ENCODE results near the gene PLXND1. TPM values are rescaled to one million over a fixed set of nuclear protein-coding genes. Genes with fewer than 3 reads are reported as not detected.
A peak's percentile ranks its signal among the peaks of the same experiment; 100 is the strongest.
"Not testable (repeated sequence)": the region's sequence is repeated elsewhere in the genome, so short reads cannot be mapped to it uniquely, and the experiment has no call there.

The PLXND1 gene
- total RNA-seq, 4 donors from 2014 or later: 24.0 to 42.6 (median 30.3) TPM

DNA sequence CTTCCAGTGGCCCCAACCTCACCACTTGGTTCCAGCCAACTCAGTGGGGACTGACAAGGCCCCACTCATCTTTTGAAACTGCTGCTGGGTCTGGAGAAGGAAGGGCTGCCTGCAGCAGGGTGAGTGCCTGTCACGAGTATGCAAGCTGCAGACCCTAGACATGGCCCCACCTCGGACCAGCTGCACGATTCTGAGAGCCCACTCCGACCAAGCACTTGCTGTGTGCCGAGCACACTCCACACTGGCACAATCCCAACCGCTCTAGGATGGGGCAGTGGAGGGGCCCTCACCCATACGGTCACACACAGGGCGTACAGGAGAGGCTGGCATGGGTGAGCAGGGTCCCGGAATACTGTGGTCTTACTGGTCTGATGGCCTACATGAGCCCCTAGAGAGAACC lies 8.0 kb upstream of the PLXND1 start:
- peak in 1 of 2 donors; percentile 85 for DNase-seq (ENCODE audit: low spot score in 2 of 2)
- WGBS, 2 donors: 92 to 94% methylated on average over 9 of the region's 9 CpGs
- H3K4me3 ChIP-seq (ENCODE audit: low read depth, poor library complexity, severe bottlenecking): no peak overlapping the region
- intact Hi-C loops (cut with DNase I; ENCODE audit: low total_unique reads): no loop called here
- no peak for TF ChIP-seq POLR2A (IDR thresholded peaks at IDR 0.05)

GRCh38 chr3:129613367-129613740 lies 6.9 kb upstream of the PLXND1 start:
- DNase-seq (ENCODE audit: low spot score in 2 of 2): no peak
- TF ChIP-seq, protein P1, sequence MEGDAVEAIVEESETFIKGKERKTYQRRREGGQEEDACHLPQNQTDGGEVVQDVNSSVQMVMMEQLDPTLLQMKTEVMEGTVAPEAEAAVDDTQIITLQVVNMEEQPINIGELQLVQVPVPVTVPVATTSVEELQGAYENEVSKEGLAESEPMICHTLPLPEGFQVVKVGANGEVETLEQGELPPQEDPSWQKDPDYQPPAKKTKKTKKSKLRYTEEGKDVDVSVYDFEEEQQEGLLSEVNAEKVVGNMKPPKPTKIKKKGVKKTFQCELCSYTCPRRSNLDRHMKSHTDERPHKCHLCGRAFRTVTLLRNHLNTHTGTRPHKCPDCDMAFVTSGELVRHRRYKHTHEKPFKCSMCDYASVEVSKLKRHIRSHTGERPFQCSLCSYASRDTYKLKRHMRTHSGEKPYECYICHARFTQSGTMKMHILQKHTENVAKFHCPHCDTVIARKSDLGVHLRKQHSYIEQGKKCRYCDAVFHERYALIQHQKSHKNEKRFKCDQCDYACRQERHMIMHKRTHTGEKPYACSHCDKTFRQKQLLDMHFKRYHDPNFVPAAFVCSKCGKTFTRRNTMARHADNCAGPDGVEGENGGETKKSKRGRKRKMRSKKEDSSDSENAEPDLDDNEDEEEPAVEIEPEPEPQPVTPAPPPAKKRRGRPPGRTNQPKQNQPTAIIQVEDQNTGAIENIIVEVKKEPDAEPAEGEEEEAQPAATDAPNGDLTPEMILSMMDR (IDR thresholded peaks at IDR 0.05): no peak
- TF ChIP-seq POLR2A (IDR thresholded peaks at IDR 0.05): no peak
- WGBS, 2 donors: 88 to 92% methylated on average over 3 of the region's 3 CpGs
- H3K4me3 ChIP-seq (ENCODE audit: low read depth, poor library complexity, severe bottlenecking): no peak overlapping the region
- intact Hi-C loops (cut with DNase I; ENCODE audit: low total_unique reads): no loop called here

- WGBS, 2 donors: 48 to 72% methylated on average over 15 to 16 of the region's 16 CpGs
- no peak for TF ChIP-seq POLR2A (IDR thresholded peaks at IDR 0.05)
- TF ChIP-seq, protein P1 (IDR thresholded peaks at IDR 0.05): no peak
- DNase-seq (ENCODE audit: low spot score in 2 of 2): peak in 1 of 2 donors; percentile 88
- intact Hi-C loops (cut with DNase I; ENCODE audit: low total_unique reads): no loop called here
- no peak overlapping the region for H3K4me3 ChIP-seq (ENCODE audit: low read depth, poor library complexity, severe bottlenecking)
These were observed 6.3 kb upstream of the PLXND1 start for GRCh38 chr3:129612534-129613366.

DNA sequence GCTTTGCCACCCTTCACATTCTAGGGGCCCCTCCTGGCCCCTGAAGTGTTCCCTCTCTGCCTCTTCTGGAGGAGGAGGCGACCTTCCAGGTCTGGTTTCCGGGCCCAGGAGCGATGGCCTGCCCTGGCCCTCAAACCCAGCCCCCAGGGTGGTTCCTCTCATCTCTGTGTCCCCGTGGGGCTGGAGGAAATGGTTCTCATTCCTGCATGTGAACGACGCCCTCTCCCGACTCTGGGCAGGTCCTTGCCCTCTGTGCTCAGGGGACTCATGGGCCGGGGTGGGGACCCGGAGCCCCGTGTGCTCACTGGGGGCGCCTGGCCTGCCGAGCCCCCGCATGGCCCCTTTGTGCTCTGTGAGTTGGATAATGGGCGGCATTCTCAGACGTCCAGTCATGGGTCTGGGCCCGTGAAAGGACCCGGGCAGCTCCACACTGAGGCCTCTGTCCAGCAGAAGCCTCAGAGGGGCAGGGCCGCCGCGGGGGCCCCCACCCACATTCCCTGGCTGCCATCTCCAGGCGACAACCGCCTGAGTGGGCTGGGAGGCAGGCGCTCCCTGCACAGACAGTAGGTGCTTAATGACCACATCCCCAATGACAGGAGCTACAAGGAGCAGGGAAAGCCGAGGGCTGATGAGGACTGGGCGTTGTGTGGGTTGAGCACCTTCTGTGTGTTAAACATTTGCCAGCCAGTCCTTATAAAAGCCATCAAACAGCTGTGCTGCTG lies 5.5 kb upstream of the PLXND1 start:
- peak in 1 of 2 donors; percentile 90 for DNase-seq (ENCODE audit: low spot score in 2 of 2)
- no peak overlapping the region for H3K4me3 ChIP-seq (ENCODE audit: low read depth, poor library complexity, severe bottlenecking)
- WGBS, 2 donors: 42 to 59% methylated on average over 18 to 25 of the region's 25 CpGs
- TF ChIP-seq, protein P1 (IDR thresholded peaks at IDR 0.05): peak in 1 of 3 donors; percentile 54
- no peak for TF ChIP-seq POLR2A (IDR thresholded peaks at IDR 0.05)
- intact Hi-C loops (cut with DNase I; ENCODE audit: low total_unique reads): no loop called here

GRCh38 chr3:129611446-129611800 lies 4.9 kb upstream of the PLXND1 start:
- DNase-seq (ENCODE audit: low spot score in 2 of 2): no peak
- no peak overlapping the region for H3K4me3 ChIP-seq (ENCODE audit: low read depth, poor library complexity, severe bottlenecking)
- TF ChIP-seq, protein P1 (IDR thresholded peaks at IDR 0.05): no peak
- no peak for TF ChIP-seq POLR2A (IDR thresholded peaks at IDR 0.05)
- 89 to 91% methylated on average over 9 of the region's 9 CpGs for WGBS, 2 donors
- intact Hi-C loops (cut with DNase I; ENCODE audit: low total_unique reads): no loop called here

DNA sequence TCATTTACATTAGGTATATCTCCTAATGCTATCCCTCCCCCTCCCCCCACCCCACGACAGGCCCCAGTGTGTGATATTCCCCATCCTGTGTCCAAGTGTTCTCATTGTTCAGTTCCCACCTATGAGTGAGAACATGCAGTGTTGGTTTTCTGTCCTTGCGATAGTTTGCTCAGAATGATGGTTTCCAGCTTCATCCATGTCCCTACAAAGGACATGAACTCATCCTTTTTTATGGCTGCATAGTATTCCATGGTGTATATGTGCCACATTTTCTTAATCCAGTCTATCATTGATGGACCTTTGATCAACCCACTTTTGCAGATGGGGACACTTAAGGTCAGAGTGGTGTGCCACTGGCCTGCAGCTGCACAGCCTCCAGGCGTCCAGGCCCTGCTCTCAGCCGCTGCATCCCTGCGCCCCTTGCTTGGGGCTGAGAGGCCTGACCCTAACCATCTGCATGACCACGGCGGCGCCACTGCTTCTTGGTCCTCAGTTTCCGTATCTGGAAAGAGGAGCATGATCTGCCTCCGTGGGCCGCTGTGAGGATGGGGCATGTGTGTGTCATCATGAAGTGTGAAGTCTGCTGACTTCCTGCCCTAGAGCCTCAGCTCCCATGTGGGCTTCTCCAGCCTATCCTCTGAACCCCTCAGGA lies 4.4 kb upstream of the PLXND1 start:
- intact Hi-C loops (cut with DNase I; ENCODE audit: low total_unique reads): not testable (repeated sequence)

More for the DNA sequence above, 4.4 kb upstream of the PLXND1 start:
- not testable (repeated sequence) for H3K4me3 ChIP-seq (ENCODE audit: low read depth, poor library complexity, severe bottlenecking); DNase-seq (ENCODE audit: low spot score in 2 of 2)
- 85 to 91% methylated on average over 11 of the region's 11 CpGs for WGBS, 2 donors

All from lower leg skin (tissue), 4 donors.